HG02798 (cell line): Measurements from ENCODE around the gene MASTL.

Source experiments
- ATAC-seq: cut with Tn5 transposase; IDR thresholded peaks from one replicate; pipeline ENCODE4 v1.9.1; 2021; ENCODE audit warnings: mild to moderate bottlenecking; ENCODE audit not compliant: unreplicated experiment, poor library complexity

The MASTL gene

DNA sequence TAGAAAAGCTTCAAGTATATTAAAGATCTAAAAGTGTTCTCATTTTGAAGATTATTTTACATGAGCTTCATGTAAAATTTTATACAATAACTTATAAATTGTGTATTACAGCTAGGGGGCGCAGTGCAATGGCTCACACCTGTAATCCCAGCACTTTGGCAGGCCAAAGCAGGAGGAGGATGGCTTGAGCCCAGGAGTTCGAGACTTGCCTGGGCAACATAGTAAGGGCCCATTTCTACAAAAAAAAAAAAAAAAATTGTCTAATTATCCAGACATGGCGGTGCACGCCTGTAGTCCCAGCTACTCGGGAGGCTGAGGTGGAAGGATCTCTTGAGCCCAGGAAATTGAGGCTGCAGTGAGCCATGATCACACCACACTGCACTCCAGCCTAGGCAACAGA, 68.8 kb downstream of the MASTL start:
- ATAC-seq, result no peak

DNA sequence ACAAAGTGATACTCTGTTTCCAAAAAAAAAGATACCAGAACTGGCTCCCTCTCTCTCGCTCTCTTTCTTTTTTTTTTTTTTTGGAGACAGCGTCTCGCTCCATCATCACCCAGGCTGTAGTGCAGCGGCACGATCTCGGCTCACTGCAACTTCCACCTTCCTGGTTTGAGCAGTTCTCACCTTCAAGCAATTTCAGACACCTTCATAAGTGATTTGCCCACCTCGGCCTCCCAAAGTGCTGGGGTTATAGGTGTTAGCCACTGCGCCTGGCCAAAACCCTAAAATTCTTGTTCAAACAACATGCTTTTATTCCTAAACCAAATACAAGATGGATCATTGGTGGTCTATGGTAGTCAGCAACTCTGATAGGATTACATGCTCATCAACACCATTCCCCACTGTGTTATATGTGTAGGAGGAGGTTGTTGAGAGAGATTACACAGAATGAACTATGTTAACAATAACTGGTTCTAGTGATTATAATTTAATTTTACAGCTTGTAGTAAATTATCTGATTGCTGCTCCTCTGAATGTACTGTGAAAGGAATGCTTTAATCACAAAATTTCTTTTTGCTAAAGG, 69.9 kb downstream of the MASTL start:
- no peak for ATAC-seq

DNA sequence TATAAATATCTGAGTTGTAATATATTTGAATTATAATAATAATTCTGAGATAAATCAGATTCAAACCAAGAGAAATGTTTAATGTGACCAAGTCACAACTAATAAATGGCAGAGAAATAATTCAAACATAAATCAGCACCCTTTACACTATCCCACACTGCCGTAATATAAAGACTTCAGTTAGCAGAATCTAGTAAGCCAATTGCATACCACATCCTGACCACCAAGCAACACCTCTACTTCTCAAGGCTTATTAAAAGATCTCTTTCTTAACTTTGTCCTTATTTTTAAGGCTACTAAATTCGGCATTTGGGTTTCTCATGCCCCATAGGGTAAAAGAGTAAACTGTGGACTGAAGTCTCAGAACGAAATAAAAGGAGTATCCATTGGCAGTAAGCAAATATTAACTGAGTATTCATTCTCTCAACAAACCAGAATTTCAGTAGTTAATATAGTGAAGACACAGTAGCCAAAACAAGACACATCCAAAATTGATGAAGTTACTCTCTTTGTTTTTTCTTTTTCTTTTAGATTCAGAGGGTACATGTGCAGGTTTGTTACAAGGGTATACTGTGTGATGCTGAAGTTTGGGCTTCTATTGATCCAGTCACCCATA, 70.6 kb downstream of the MASTL start:
- no peak for ATAC-seq

DNA sequence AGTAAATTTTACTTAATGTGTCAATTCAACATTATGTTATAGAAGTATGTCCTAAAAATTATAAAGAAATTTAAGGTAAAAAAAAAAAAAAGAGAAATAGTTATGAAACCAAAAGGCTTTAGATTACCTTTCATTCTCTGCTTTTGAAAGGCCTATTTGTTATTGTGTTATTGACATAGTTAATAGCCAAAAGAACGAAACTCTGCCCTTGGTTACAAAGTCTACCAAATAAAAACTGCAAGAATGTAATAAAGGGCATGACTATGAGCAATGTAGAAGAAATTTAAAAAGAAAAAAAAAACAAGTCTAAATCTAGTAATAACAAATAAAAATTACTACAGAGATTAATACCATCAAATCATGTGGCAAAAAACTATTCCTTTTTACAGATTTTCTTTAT, 74.9 kb downstream of the MASTL start:
- no peak for ATAC-seq

DNA sequence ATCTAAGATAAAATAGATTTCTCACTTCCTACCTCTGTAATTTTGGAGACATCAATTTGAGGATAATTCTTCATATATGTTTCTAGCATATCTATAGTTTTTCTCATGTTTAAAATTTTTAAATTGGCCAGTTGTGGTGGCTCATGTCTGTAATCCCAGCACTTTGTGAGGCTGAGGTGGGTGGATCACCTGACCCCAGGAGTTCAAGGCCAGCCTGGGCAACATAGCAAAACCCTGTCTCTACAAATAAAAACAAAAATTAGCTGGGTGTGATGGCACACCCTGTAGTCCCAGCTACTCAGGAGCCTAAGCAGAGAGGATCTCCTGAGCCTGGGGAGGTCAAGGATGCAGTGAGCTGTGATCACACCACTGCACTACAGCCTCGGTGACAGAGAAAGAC, 80.6 kb downstream of the MASTL start:
- ATAC-seq, result no peak
